GM12878 (cell line): ENCODE measurements around the gene SPATA20. TPM values are rescaled to one million over a fixed set of nuclear protein-coding genes. Genes with fewer than 3 reads are reported as not detected.

Experiments used
- ATAC-seq: fragments of 200-7000 bp; cut with Tn5 transposase; 3 replicates; pipeline ENCODE4 v1.9.1; 2020; ENCODE audit warnings: mild to moderate bottlenecking, moderate library complexity
- BruUV-seq: library from RNA; stranded (reverse); fragments of 400-500 nt; replicated peaks from 2 replicates; lab custom pipeline; 2021; lab: Mats Ljungman, UMichigan
- CTCF ChIA-PET: fragments of 300-600 bp; sonication (Branson Sonifier 250); formaldehyde crosslinking; extraction: SDS; loops from one replicate; lab custom pipeline; 2021; ENCODE audit warnings: inconsistent platforms; lab: Yijun Ruan, JAX
- POLR2A ChIA-PET: fragments of 350-600 bp; formaldehyde crosslinking; extraction: SDS; loops from one replicate; lab custom pipeline; 2021; ENCODE audit warnings: inconsistent platforms; lab: Charles Lee
- RAD21 ChIA-PET: fragments of 300-600 bp; sonication (Branson Sonifier 250); formaldehyde crosslinking; loops from one replicate; lab custom pipeline; 2023; ENCODE audit warnings: antibody characterized with exemption; ENCODE audit not compliant: unreplicated experiment; lab: Charles Lee
- SMC1A ChIA-PET: fragments of 300-600 bp; sonication (Branson Sonifier 250); formaldehyde crosslinking; loops from one replicate; lab custom pipeline; 2023; ENCODE audit not compliant: unreplicated experiment, uncharacterized antibody; lab: Charles Lee
- DNase-seq: peaks from one replicate; pipeline ENCODE4 v3.0.0-alpha.2; 2011; ENCODE audit warnings: low read depth, low spot score
- FAIRE-seq: peaks from 3 replicates; lab custom pipeline; 2011; peaks lifted over from hg19 to GRCh38; lab: Jason Lieb, UNC
- H2AFZ ChIP-seq: 2 replicates; pipeline ENCODE4 v1.6.0; 2011; ENCODE audit warnings: low read depth, low read length, control low read depth; ENCODE audit not compliant: control insufficient read depth
- H3K27ac ChIP-seq: 2 replicates; pipeline ENCODE4 v1.5.1; 2011; ENCODE audit warnings: control low read depth; ENCODE audit not compliant: control insufficient read depth, insufficient read depth
- H3K27me3 ChIP-seq, 2 experiments: replicated peaks in 1 of 2; 2 replicates each; pipeline versions ENCODE4 v1.6.0 to v1.6.1; 2011; ENCODE audit warnings: low read length in 1 of 2; ENCODE audit not compliant: control insufficient read depth in 2 of 2, insufficient read depth in 2 of 2
- H3K36me3 ChIP-seq, 2 experiments: 2 replicates each; pipeline ENCODE4 v1.5.1; 2011; ENCODE audit warnings: low read length in 1 of 2; ENCODE audit not compliant: control insufficient read depth in 2 of 2, insufficient read depth in 2 of 2
- H3K4me1 ChIP-seq: 2 replicates; pipeline ENCODE4 v1.6.1; 2011; ENCODE audit warnings: mild to moderate bottlenecking, low read length, moderate library complexity, mixed read lengths; ENCODE audit not compliant: control insufficient read depth, insufficient read depth
- H3K4me2 ChIP-seq: 2 replicates; pipeline ENCODE4 v1.6.0; 2011; ENCODE audit warnings: control low read depth; ENCODE audit not compliant: control insufficient read depth, insufficient read depth
- H3K4me3 ChIP-seq: fragments of 200-600 bp; sonication (generic); 2 replicates; pipeline ENCODE4 v1.5.1; 2016
- H3K79me2 ChIP-seq: 2 replicates; pipeline ENCODE4 v1.6.0; 2011; ENCODE audit warnings: low read length; ENCODE audit not compliant: control insufficient read depth, insufficient read depth
- H3K9ac ChIP-seq: 2 replicates; pipeline ENCODE4 v1.8.0; 2011; ENCODE audit warnings: low read length, control low read depth, mixed read lengths; ENCODE audit not compliant: control insufficient read depth, insufficient read depth
- H3K9me3 ChIP-seq: replicated peaks from 3 replicates; pipeline ENCODE4 v1.5.1; 2011; ENCODE audit warnings: mild to moderate bottlenecking, low read length; ENCODE audit not compliant: control insufficient read depth, insufficient read depth
- H4K20me1 ChIP-seq: 2 replicates; pipeline ENCODE4 v1.6.0; 2011; ENCODE audit not compliant: control insufficient read depth, insufficient read depth
- BCL11A ChIP-seq: IDR thresholded peaks from 2 replicates; pipeline ENCODE4 v1.6.1; 2011; ENCODE audit warnings: low read depth, low read length
- CHD4 ChIP-seq: fragments of 200-600 bp; sonication (generic); IDR thresholded peaks from 2 replicates; pipeline ENCODE4 v1.6.1; 2016; ENCODE audit warnings: mild to moderate bottlenecking
- CREB1 ChIP-seq: IDR thresholded peaks from 2 replicates; pipeline ENCODE4 v1.6.1; 2012; ENCODE audit warnings: low read depth, mild to moderate bottlenecking, inconsistent platforms
- EP300 ChIP-seq, 2 experiments: fragments of 150-350 bp in 1 of 2; IDR thresholded peaks; 2 replicates each; pipeline ENCODE4 v1.6.1; 2011 to 2012; ENCODE audit warnings: low read depth in 2 of 2, low read length in 2 of 2, borderline replicate concordance in 1 of 2, improper control_type of control experiment in 1 of 2, inconsistent platforms in 1 of 2; ENCODE audit not compliant: control insufficient read depth in 1 of 2
- HDAC2 ChIP-seq: fragments of 200-600 bp; sonication (generic); IDR thresholded peaks from 2 replicates; pipeline ENCODE4 v1.6.1; 2017
- MEF2B ChIP-seq: fragments of 450-650 bp; IDR thresholded peaks from 2 replicates; pipeline ENCODE4 v1.6.1; 2018; ENCODE audit warnings: mild to moderate bottlenecking, moderate library complexity; ENCODE audit not compliant: partially characterized antibody, poor library complexity, severe bottlenecking
- MTA2 ChIP-seq: fragments of 450-650 bp; IDR thresholded peaks from 2 replicates; pipeline ENCODE4 v1.6.1; 2016; ENCODE audit warnings: low read depth, mild to moderate bottlenecking, moderate library complexity
- PAX8 ChIP-seq: fragments of 450-650 bp; IDR thresholded peaks from 2 replicates; pipeline ENCODE4 v1.6.1; 2017; ENCODE audit warnings: mild to moderate bottlenecking, moderate library complexity
- POLR2AphosphoS2 ChIP-seq: IDR thresholded peaks from 2 replicates; pipeline ENCODE4 v1.6.1; 2011; ENCODE audit warnings: low read depth, mild to moderate bottlenecking, low read length, improper control_type of control experiment, moderate library complexity
- SKIL ChIP-seq: fragments of 450-650 bp; IDR thresholded peaks from 2 replicates; pipeline ENCODE4 v1.6.1; 2017; ENCODE audit warnings: mild to moderate bottlenecking, low read depth, inconsistent platforms; ENCODE audit not compliant: poor library complexity, severe bottlenecking
- ZBTB40 ChIP-seq: fragments of 450-650 bp; IDR thresholded peaks from 2 replicates; pipeline ENCODE4 v1.6.1; 2016; ENCODE audit warnings: mild to moderate bottlenecking, moderate library complexity, borderline replicate concordance
- WGBS: methylation state at CpG from one replicate; pipeline ENCODE4 v1.1.6; 2016; ENCODE audit warnings: low lambda C conversion rate; ENCODE audit not compliant: insufficient replicate concordance, insufficient coverage; ENCODE audit errors: missing lambda C conversion rate; 5-methylcytosine and 5-hydroxymethylcytosine counted together
- in situ Hi-C: fragments of 300-500 bp; cut with MboI; formaldehyde crosslinking; loops from 9 replicates; pipeline ENCODE4 v1.14.3; 2018; ENCODE audit warnings: mixed read lengths
- intact Hi-C: fragments of 100-400 bp; cut with micrococcal nuclease; formaldehyde crosslinking; loops from one replicate; pipeline ENCODE4 v1.14.2; 2022; ENCODE audit not compliant: unreplicated experiment
- polyA plus RNA-seq, 11 experiments: library from polyadenylated mRNA; depleted of rRNA in 4 of 11; unstranded in 6 of 11; stranded (reverse) in 5 of 11; fragments of >200 nt; fragmentation: Nextera tagmentation in 4 of 11; fragmentation: Illumina TruSeq in 1 of 11; extraction: Ambion mirVana in 4 of 11; extraction: Trizol in 1 of 11; gene quantifications; 1 replicate in 1 of 11; 2 replicates in 10 of 11; pipeline versions ENCODE4 v1.2.1 to v1.2.3, GENCODE V29; 2011 to 2016; ENCODE audit warnings: inconsistent platforms in 2 of 11, missing spikeins in 2 of 11, low read depth in 1 of 11
- total RNA-seq, 4 experiments: library from RNA; depleted of rRNA in 3 of 4; stranded (reverse); fragments of >200 nt in 3 of 4; fragmentation: Illumina TruSeq in 1 of 4; extraction: Trizol in 1 of 4; gene quantifications; 2 replicates each; pipeline versions ENCODE4 v1.2.1 to v1.2.3, GENCODE V29; 2013 to 2021

The SPATA20 gene
- total and polyA plus RNA-seq, 10 of the 15 experiments (the other 5 are each of a cell fraction or from before 2014, with no cell fraction given) = 2.1 to 69.8 (median 26.6) TPM

- Histone ChIP-seq H3K27ac (no peak overlapping the region), H3K27me3 (no peaks in the 10 kb centered on the region; a peak in 2 of 4 replicates), H3K36me3 (no peaks in the 10 kb centered on the region), H2AFZ (no peak overlapping the region), H3K4me1 (no peaks in the 10 kb centered on the region), H3K4me2 (no peak overlapping the region), H3K9me3 (no peaks in the 10 kb centered on the region), H3K79me2 (no peaks in the 10 kb centered on the region), H3K4me3 (no peak overlapping the region), H4K20me1 (no peaks in the 10 kb centered on the region), H3K9ac (no peak overlapping the region)
- CTCF ChIA-PET = no interaction called here
- FAIRE-seq (no peak), DNase-seq (no peak), ATAC-seq (no peak)
- POLR2A ChIA-PET = no interaction called here
- 58% methylated on average over 20 of the region's 20 CpGs for WGBS
- in situ Hi-C loops = no loop called here
- TF ChIP-seq PAX8 (no peak), MTA2 (no peak), HDAC2 (no peak), EP300 (IDR thresholded peaks at IDR 0.05; ENCODE audit: borderline replicate concordance in 1 of 2, control insufficient read depth in 1 of 2, low read depth in 2 of 2, low read length in 2 of 2) (no peak)
- intact Hi-C loops = no loop called here
- no TSS peak for BruUV-seq
- RAD21 ChIA-PET = no interaction called here
- SMC1A ChIA-PET = no interaction called here
Measured at GRCh38 chr17:50572541-50572940, 25.6 kb downstream of the SPATA20 start.

GRCh38 chr17:50573866-50574611 lies 27.1 kb downstream of the SPATA20 start:
- H3K36me3 ChIP-seq = no peaks in the 10 kb centered on the region
- in situ Hi-C loops (no loop called here), intact Hi-C loops (no loop called here)
- SMC1A ChIA-PET = no interaction called here
- H3K4me3 ChIP-seq = no peak overlapping the region
- ATAC-seq (no peak), FAIRE-seq (no peak), DNase-seq (no peak)
- H3K9ac ChIP-seq = no peak overlapping the region
- CTCF ChIA-PET = no interaction called here
- H3K27me3 ChIP-seq = peaks cover 0 to 1% of the 10 kb centered on the region in 2 experiments; a peak in 3 of 4 replicates
- H3K4me2 ChIP-seq = no peak overlapping the region
- no peaks in the 10 kb centered on the region for H4K20me1 ChIP-seq
- no peaks in the 10 kb centered on the region for H3K79me2 ChIP-seq
- RAD21 ChIA-PET = no interaction called here
- H3K9me3 ChIP-seq = no peaks in the 10 kb centered on the region
- no TSS peak for BruUV-seq
- no peak overlapping the region for H3K27ac ChIP-seq
- 45% methylated on average over 12 of the region's 12 CpGs for WGBS
- H2AFZ ChIP-seq = no peak overlapping the region
- POLR2A ChIA-PET = no interaction called here
- H3K4me1 ChIP-seq = no peaks in the 10 kb centered on the region
- no peak for TF ChIP-seq ZBTB40
- no peak for TF ChIP-seq CHD4
- TF ChIP-seq MEF2B = no peak
- TF ChIP-seq SKIL = no peak
- no peak for TF ChIP-seq BCL11A
- TF ChIP-seq CREB1 = no peak
- no peak for TF ChIP-seq HDAC2
- TF ChIP-seq POLR2AphosphoS2 = no peak
